ENCODE measurements around the gene SERPINB10.

- no peak for TF ChIP-seq CTCF (IDR thresholded peaks at IDR 0.05)
- TF ChIP-seq POLR2AphosphoS5 (IDR thresholded peaks at IDR 0.05): no peak
- no peak for TF ChIP-seq POLR2A (IDR thresholded peaks at IDR 0.05)
Observed at GRCh38 chr18:63860531-63860930, 47.2 kb upstream of the SERPINB10 start.
